ENCODE measurements around the gene RELL2.

DNA sequence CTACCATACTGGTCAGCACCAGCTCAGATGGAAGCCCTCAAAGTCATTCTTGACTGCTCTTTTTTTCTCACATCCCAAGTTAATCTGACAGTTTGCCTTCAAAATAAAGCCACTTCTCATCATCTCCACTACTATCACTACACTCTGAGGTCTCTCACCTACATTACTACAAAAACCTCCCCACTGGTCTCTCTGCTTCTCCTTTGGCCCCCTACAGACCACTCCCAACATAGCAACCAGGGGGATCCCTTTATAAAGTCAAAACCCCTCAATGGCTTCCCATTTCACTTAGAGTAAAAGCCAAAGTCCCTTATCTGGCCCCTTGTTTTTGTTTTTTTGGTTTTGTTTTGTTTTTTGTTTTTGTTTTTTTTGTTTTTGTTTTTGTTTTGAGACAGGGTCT, 40.6 kb downstream of the RELL2 start:
- TF ChIP-seq, protein P1, sequence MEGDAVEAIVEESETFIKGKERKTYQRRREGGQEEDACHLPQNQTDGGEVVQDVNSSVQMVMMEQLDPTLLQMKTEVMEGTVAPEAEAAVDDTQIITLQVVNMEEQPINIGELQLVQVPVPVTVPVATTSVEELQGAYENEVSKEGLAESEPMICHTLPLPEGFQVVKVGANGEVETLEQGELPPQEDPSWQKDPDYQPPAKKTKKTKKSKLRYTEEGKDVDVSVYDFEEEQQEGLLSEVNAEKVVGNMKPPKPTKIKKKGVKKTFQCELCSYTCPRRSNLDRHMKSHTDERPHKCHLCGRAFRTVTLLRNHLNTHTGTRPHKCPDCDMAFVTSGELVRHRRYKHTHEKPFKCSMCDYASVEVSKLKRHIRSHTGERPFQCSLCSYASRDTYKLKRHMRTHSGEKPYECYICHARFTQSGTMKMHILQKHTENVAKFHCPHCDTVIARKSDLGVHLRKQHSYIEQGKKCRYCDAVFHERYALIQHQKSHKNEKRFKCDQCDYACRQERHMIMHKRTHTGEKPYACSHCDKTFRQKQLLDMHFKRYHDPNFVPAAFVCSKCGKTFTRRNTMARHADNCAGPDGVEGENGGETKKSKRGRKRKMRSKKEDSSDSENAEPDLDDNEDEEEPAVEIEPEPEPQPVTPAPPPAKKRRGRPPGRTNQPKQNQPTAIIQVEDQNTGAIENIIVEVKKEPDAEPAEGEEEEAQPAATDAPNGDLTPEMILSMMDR (IDR thresholded peaks at IDR 0.05) = no peak
- no peak for TF ChIP-seq POLR2A (IDR thresholded peaks at IDR 0.05)
